Activated T-helper 2 cell treated with anti-CD3 and anti-CD28 coated beads, Interferon-gamma antibody, Interleukin-2, Interleukin-4, amounts not matched to agents 10 μg/mL and 5 μg/mL and 100 μg/mL, durations not matched to agents 14 hours and 24 hours and 36 hours (primary cell): Measurements from ENCODE around the gene TTLL9. TPM values are rescaled to one million over a fixed set of nuclear protein-coding genes. Genes with fewer than 3 reads are reported as not detected.
"Not testable (repeated sequence)": the region's sequence is repeated elsewhere in the genome, so short reads cannot be mapped to it uniquely, and the experiment has no call there.

ENCODE experiments used
- DNase-seq: peaks from one replicate; pipeline ENCODE4 v3.0.0; 2021; ENCODE audit warnings: low spot score
- H3K27ac Mint-ChIP-seq: one replicate; pipeline ENCODE4 v1.8.0; 2021; ENCODE audit warnings: mixed read lengths
- H3K27me3 Mint-ChIP-seq: one replicate; pipeline ENCODE4 v1.8.0; 2021; ENCODE audit warnings: low read depth, mixed read lengths
- H3K36me3 Mint-ChIP-seq: one replicate; pipeline ENCODE4 v1.8.0; 2021; ENCODE audit warnings: low read depth, mixed read lengths
- H3K4me1 Mint-ChIP-seq: one replicate; pipeline ENCODE4 v1.8.0; 2021; ENCODE audit warnings: low read depth, mixed read lengths
- H3K4me3 Mint-ChIP-seq: one replicate; pipeline ENCODE4 v1.8.0; 2021; ENCODE audit warnings: low read depth, mild to moderate bottlenecking, moderate library complexity, mixed read lengths
- H3K9me3 Mint-ChIP-seq: one replicate; pipeline ENCODE4 v1.8.0; 2021; ENCODE audit warnings: mixed read lengths
- intact Hi-C: fragments of 100-400 bp; cut with micrococcal nuclease; formaldehyde crosslinking; loops from one replicate; pipeline ENCODE4 v1.15.1; 2023
- total RNA-seq: library from RNA; stranded (reverse); gene quantifications from 2 replicates; pipeline ENCODE4 v1.2.3, GENCODE V29; 2022

The TTLL9 gene
- total RNA-seq, 1 donor from 2014 or later = not detected

DNA sequence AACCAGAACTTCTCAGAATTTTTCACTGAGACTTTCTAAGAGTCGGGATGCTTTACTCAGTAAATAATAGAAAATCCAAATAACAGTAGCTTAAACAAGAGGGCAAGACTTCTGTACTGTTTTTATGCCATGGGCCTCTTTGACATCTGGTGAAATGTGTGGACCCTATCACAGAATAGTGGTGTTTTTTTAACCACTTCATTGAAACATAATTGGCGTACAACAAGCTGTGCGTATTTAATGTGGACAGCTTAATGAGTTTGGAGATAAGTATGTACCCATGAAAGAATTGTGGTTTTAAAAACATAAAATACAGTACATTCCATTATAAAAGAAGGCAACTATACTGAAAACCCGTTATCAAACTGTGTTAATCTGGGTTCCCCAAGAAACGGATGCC, 43.7 kb downstream of the TTLL9 start:
- no peak for DNase-seq
- H3K27me3 Mint-ChIP-seq = peaks cover 11% of the 10 kb centered on the region
- H3K4me3 Mint-ChIP-seq = no peak overlapping the region
- intact Hi-C loops = no loop called here
- H3K9me3 Mint-ChIP-seq = no peaks in the 10 kb centered on the region
- no peaks in the 10 kb centered on the region for H3K36me3 Mint-ChIP-seq
- no peak overlapping the region for H3K27ac Mint-ChIP-seq
- no peaks in the 10 kb centered on the region for H3K4me1 Mint-ChIP-seq

DNA sequence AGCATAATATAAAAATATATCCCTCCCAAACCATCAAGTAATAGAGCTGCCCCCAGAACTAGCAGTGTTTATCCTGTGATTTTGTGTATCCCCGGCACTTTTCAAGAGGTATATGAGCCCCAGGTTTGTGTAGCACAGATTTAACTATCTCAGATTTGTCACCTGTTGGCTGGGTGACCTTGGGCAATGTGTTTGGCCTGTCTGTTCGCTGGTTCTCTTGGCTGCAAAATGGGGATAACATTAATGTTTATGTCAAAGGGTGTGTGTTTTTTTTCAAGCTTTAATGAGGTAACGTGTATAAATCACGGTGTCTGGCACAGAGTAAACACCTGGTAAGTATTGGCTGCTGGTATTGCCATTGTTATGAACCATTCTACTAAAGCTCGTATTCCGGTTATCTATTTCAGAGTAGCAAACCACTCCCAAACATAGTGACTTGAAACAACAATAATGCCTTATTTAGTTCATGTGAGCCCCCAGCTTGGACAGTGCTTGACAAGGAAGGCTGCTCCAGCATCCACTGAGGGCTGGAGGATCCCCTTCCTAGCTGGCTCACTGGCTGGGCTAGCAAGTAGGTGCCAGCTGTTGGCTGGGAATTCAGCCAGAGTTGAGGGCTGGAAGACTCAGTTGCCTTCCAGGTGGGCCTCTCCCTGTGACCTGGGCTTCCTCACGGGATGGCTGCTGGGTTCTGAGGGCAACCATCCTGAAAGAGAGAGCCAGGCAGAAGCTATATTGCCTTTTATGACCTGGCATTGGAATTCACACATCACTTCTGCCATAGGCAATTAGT, 45.3 kb downstream of the TTLL9 start:
- H3K4me1 Mint-ChIP-seq = no peaks in the 10 kb centered on the region
- DNase-seq = no peak
- H3K27ac Mint-ChIP-seq = no peak overlapping the region
- no peak overlapping the region for H3K4me3 Mint-ChIP-seq
- peaks cover 13% of the 10 kb centered on the region for H3K27me3 Mint-ChIP-seq
- no peaks in the 10 kb centered on the region for H3K9me3 Mint-ChIP-seq
- intact Hi-C loops = no loop called here
- no peaks in the 10 kb centered on the region for H3K36me3 Mint-ChIP-seq

- no peak overlapping the region for H3K27ac Mint-ChIP-seq
- no peaks in the 10 kb centered on the region for H3K9me3 Mint-ChIP-seq
- no peak for DNase-seq
- H3K36me3 Mint-ChIP-seq = no peaks in the 10 kb centered on the region
- no peaks in the 10 kb centered on the region for H3K4me1 Mint-ChIP-seq
- intact Hi-C loops = no loop called here
- no peak overlapping the region for H3K4me3 Mint-ChIP-seq
- peaks cover 13% of the 10 kb centered on the region for H3K27me3 Mint-ChIP-seq
Measured at GRCh38 chr20:31916708-31917107, 46.3 kb downstream of the TTLL9 start.

GRCh38 chr20:31917962-31918412, 47.6 kb downstream of the TTLL9 start:
- intact Hi-C loops, H3K4me1 Mint-ChIP-seq, H3K36me3 Mint-ChIP-seq, DNase-seq, H3K4me3 Mint-ChIP-seq, H3K9me3 Mint-ChIP-seq, H3K27ac Mint-ChIP-seq: not testable (repeated sequence)
- peaks cover 13% of the 10 kb centered on the region for H3K27me3 Mint-ChIP-seq

DNA sequence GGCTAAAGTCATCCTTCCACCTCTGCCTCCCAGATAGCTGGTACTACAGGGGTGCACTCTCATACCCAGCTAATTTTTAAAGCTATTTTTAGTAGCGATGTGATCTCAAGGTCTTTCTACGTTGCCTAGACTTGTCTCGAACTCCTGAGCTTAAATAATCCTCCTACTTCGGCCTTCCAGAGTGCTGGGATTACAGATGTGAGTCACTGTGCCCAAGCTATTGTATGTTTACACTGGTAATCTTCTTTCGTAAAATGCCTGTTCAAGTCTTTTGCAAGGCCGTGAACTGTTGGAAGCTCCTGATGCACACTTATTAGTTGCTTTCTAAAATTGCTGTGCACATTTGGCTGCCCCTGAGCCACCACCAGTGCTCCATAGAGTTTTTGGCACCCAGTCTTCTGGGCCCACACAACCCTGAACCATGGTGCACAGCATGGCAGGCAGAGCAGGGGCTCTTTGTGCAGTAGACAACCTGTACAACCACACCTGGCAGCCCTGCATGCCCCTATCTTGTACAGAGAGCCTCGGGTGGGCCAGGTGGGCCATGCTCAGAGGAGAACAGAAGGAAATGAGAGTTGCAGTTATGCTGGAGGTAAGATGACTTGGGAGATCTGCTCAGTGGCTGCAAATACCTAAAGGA, 48.2 kb downstream of the TTLL9 start:
- intact Hi-C loops = no loop called here
- no peaks in the 10 kb centered on the region for H3K36me3 Mint-ChIP-seq
- H3K9me3 Mint-ChIP-seq = no peaks in the 10 kb centered on the region
- no peak for DNase-seq
- peaks cover 13% of the 10 kb centered on the region for H3K27me3 Mint-ChIP-seq
- H3K4me3 Mint-ChIP-seq = no peak overlapping the region
- no peaks in the 10 kb centered on the region for H3K4me1 Mint-ChIP-seq
- no peak overlapping the region for H3K27ac Mint-ChIP-seq

DNA sequence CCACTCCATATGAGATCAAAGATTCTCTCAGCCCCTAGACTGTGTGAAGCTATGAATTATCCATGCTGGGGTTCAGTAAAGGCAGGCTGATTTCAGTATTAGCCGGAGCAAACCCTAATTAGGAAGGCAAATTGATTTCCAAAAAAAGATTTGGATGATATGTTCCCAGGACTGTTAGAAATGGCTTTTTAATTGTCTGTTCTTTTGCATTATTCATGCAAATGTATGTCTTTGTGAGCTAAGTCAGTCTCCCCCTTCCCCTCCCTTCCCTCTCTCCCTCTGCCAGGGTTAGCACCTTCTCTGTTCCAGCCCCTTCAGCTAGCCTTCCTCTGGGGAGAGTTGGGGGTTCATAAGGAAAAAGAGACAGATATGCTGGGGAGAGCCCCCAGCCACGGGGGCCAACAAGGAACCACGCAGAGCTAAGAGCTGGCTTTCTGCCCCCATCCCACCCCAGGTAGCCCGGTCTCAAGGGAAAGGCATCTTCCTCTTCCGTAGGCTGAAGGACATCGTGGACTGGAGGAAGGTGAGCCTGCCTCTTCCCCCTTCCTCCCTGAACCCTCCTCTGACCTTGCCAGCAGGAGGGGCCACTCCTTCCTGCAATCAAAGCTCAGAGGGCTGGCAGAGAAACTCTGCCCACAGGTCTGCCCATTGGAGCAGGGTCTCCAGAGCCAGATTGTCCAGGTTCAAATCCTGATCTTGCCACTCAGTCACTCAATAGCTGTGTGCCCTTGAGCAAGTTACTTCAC, 49.1 kb downstream of the TTLL9 start:
- intact Hi-C loops = no loop called here
- no peak for DNase-seq
- H3K9me3 Mint-ChIP-seq = no peaks in the 10 kb centered on the region
- no peak overlapping the region for H3K27ac Mint-ChIP-seq
- H3K36me3 Mint-ChIP-seq = no peaks in the 10 kb centered on the region
- H3K27me3 Mint-ChIP-seq = peaks cover 13% of the 10 kb centered on the region
- no peaks in the 10 kb centered on the region for H3K4me1 Mint-ChIP-seq
- no peak overlapping the region for H3K4me3 Mint-ChIP-seq

DNA sequence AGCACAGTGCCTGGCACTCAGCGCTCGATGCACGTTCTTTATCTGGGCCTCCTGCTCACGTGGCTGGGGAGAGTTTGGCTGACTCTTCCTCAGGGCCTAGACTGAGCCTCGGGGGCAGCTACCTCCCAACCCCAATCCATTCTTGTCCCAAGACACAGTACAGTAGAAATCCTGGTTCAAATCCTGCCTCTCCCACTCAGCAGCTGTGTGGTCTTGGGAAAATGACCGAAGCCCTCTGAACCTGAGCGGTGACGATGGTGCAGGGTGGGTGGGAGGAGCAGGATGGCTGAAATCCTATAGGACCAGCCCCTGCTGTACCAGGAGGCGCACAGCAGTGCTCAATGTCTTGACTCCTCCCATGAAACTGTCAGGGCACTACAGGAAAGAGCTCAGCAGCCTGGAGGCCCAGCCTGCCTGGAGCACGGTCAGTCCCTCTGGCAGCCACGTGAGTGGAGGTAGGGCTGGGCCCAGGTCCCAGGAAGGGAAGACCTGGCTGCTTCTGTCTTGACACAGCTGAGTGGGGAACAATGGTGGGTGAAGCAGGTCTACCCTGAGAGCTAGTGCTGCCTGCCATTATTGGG, 49.9 kb downstream of the TTLL9 start:
- Mint-ChIP-seq H3K4me1 (no peaks in the 10 kb centered on the region), H3K4me3 (no peak overlapping the region), H3K27me3 (peaks cover 13% of the 10 kb centered on the region), H3K9me3 (no peaks in the 10 kb centered on the region), H3K27ac (no peak overlapping the region), H3K36me3 (no peaks in the 10 kb centered on the region)
- no peak for DNase-seq
- intact Hi-C loops = no loop called here

GRCh38 chr20:31921480-31921879, 51.0 kb downstream of the TTLL9 start:
- H3K9me3 Mint-ChIP-seq, intact Hi-C loops, DNase-seq, H3K4me3 Mint-ChIP-seq, H3K36me3 Mint-ChIP-seq, H3K27ac Mint-ChIP-seq, H3K4me1 Mint-ChIP-seq: not testable (repeated sequence)
- H3K27me3 Mint-ChIP-seq = peaks cover 13% of the 10 kb centered on the region

DNA sequence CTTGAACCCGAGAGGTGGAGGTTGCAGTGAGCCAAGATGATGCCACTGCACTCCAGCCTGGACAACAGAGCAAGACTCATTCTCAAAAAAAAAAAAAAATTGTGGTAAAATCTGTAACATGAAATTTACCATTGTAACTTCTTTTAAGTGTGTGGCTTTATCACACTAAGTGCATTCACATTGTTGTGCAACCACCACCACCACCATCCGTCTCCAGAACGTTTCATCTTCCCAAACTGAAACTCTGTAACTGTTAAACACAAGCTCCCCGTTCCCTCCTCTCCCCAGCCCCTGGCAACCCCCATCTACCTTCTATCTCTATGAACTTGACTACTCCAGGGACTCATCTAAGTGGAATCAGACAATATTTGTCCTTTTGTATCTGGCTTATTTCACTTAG, 51.7 kb downstream of the TTLL9 start:
- H3K36me3 Mint-ChIP-seq = no peaks in the 10 kb centered on the region
- no peak for DNase-seq
- H3K27me3 Mint-ChIP-seq = peaks cover 13% of the 10 kb centered on the region

GRCh38 chr20:31922588-31922987, 52.2 kb downstream of the TTLL9 start:
- Mint-ChIP-seq H3K27ac (no peak overlapping the region), H3K27me3 (peaks cover 13% of the 10 kb centered on the region), H3K36me3 (no peaks in the 10 kb centered on the region)

More for the DNA sequence above, 51.7 kb downstream of the TTLL9 start:
- intact Hi-C loops = no loop called here
- Mint-ChIP-seq H3K9me3 (no peaks in the 10 kb centered on the region), H3K4me3 (no peak overlapping the region), H3K4me1 (no peaks in the 10 kb centered on the region), H3K27ac (no peak overlapping the region)

GRCh38 chr20:31923388-31924331, 53.2 kb downstream of the TTLL9 start:
- no peak overlapping the region for H3K4me3 Mint-ChIP-seq
- no peak for DNase-seq
- no peaks in the 10 kb centered on the region for H3K36me3 Mint-ChIP-seq
- H3K27me3 Mint-ChIP-seq = peaks cover 8% of the 10 kb centered on the region
- H3K9me3 Mint-ChIP-seq = no peaks in the 10 kb centered on the region
- H3K27ac Mint-ChIP-seq = no peak overlapping the region
- intact Hi-C loops = no loop called here
- H3K4me1 Mint-ChIP-seq = no peaks in the 10 kb centered on the region

More at GRCh38 chr20:31922588-31922987, 52.2 kb downstream of the TTLL9 start:
- Mint-ChIP-seq H3K9me3 (no peaks in the 10 kb centered on the region), H3K4me3 (no peak overlapping the region), H3K4me1 (no peaks in the 10 kb centered on the region)
- intact Hi-C loops = no loop called here
- DNase-seq = no peak

GRCh38 chr20:31924561-31924960, 54.1 kb downstream of the TTLL9 start:
- Mint-ChIP-seq H3K4me3 (no peak overlapping the region), H3K4me1 (no peaks in the 10 kb centered on the region), H3K9me3 (no peaks in the 10 kb centered on the region), H3K27ac (no peak overlapping the region), H3K36me3 (no peaks in the 10 kb centered on the region), H3K27me3 (peaks cover 5% of the 10 kb centered on the region)
- intact Hi-C loops = no loop called here
- no peak for DNase-seq
